H1 (cell line): ENCODE results near the gene SPOCD1. TPM values are rescaled to one million over a fixed set of nuclear protein-coding genes. Genes with fewer than 3 reads are reported as not detected.
A peak's percentile ranks its signal among the peaks of the same experiment; 100 is the strongest.

Source experiments
- CTCF ChIA-PET: fragments of 300-600 bp; sonication (Branson Sonifier 250); formaldehyde crosslinking; loops from one replicate; lab custom pipeline; 2021; ENCODE audit not compliant: partially characterized antibody; lab: Charles Lee
- POLR2A ChIA-PET: fragments of 300-600 bp; sonication (Branson Sonifier 250); formaldehyde crosslinking; loops from one replicate; lab custom pipeline; 2021; ENCODE audit warnings: inconsistent platforms; ENCODE audit not compliant: partially characterized antibody; lab: Charles Lee
- DNase-seq, 2 experiments: peaks; one replicate each; pipeline versions ENCODE4 v3.0.0 to v3.0.0-alpha.2; 2010 to 2022; ENCODE audit warnings: low spot score in 2 of 2, low read depth in 1 of 2, mixed read lengths in 1 of 2
- FAIRE-seq: peaks from 2 replicates; lab custom pipeline; 2011; peaks lifted over from hg19 to GRCh38; lab: Jason Lieb, UNC
- H2AFZ ChIP-seq: 2 replicates; pipeline ENCODE4 v1.8.1; 2012; ENCODE audit warnings: low read length, inconsistent platforms
- H2AK5ac ChIP-seq: 2 replicates; pipeline ENCODE4 v1.6.1; 2013; ENCODE audit warnings: low read depth, low read length
- H2BK120ac ChIP-seq: replicated peaks from 2 replicates; pipeline ENCODE3; 2013; ENCODE audit warnings: low read depth, low read length, inconsistent platforms
- H2BK12ac ChIP-seq: 2 replicates; pipeline ENCODE4 v1.6.1; 2013; ENCODE audit warnings: low read depth, low read length
- H2BK15ac ChIP-seq: 2 replicates; pipeline ENCODE4 v1.6.1; 2013; ENCODE audit warnings: low read length
- H2BK20ac ChIP-seq: 2 replicates; pipeline ENCODE4 v1.6.1; 2013; ENCODE audit warnings: low read length
- H2BK5ac ChIP-seq: 2 replicates; pipeline ENCODE4 v1.6.1; 2013; ENCODE audit warnings: low read depth, low read length
- H3K14ac ChIP-seq: 2 replicates; pipeline ENCODE4 v1.6.1; 2013; ENCODE audit warnings: inconsistent platforms; ENCODE audit not compliant: insufficient read length
- H3K18ac ChIP-seq: 2 replicates; pipeline ENCODE4 v1.6.1; 2013; ENCODE audit warnings: low read length; ENCODE audit errors: extremely low read depth
- H3K23ac ChIP-seq: 2 replicates; pipeline ENCODE4 v1.6.1; 2013; ENCODE audit warnings: inconsistent platforms; ENCODE audit not compliant: insufficient read length
- H3K23me2 ChIP-seq: 2 replicates; pipeline ENCODE4 v1.6.1; 2013; ENCODE audit warnings: low read depth, low read length
- H3K27ac ChIP-seq: 2 replicates; pipeline ENCODE4 v1.6.1; 2011; ENCODE audit warnings: low read depth, low read length, inconsistent platforms
- H3K27me3 ChIP-seq, 4 experiments: replicated peaks in 1 of 4; 1 replicate in 1 of 4; 2 replicates in 3 of 4; pipeline versions ENCODE4 v1.6.1 to v1.8.1; 2011 to 2013; ENCODE audit warnings: low read length in 3 of 4, mild to moderate bottlenecking in 3 of 4, inconsistent platforms in 2 of 4, mixed read lengths in 2 of 4, moderate library complexity in 1 of 4; ENCODE audit not compliant: control insufficient read depth in 3 of 4, insufficient read depth in 3 of 4; ENCODE audit errors: extremely low read depth in 1 of 4
- H3K36me3 ChIP-seq, 4 experiments: 2 replicates each; pipeline versions ENCODE4 v1.6.1 to v1.8.1; 2011 to 2013; ENCODE audit warnings: mild to moderate bottlenecking in 4 of 4, low read length in 3 of 4, moderate library complexity in 2 of 4, control low read depth in 1 of 4, inconsistent platforms in 1 of 4; ENCODE audit not compliant: insufficient read depth in 4 of 4, control insufficient read depth in 2 of 4
- H3K4ac ChIP-seq: replicated peaks from 2 replicates; pipeline ENCODE3; 2013; ENCODE audit warnings: low read length, low read depth, mixed read lengths, inconsistent platforms; ENCODE audit not compliant: insufficient read length
- H3K4me1 ChIP-seq, 4 experiments: replicated peaks in 1 of 4; 1 replicate in 1 of 4; 2 replicates in 3 of 4; pipeline versions ENCODE4 v1.6.1 to v1.8.1; 2011 to 2013; ENCODE audit warnings: low read length in 3 of 4, inconsistent platforms in 2 of 4, mixed read lengths in 1 of 4; ENCODE audit not compliant: insufficient read depth in 4 of 4, control insufficient read depth in 3 of 4
- H3K4me2 ChIP-seq, 2 experiments: 2 replicates each; pipeline versions ENCODE4 v1.6.1 to v1.8.1; 2011 to 2013; ENCODE audit warnings: low read depth in 2 of 2, low read length in 2 of 2, control low read depth in 1 of 2, inconsistent platforms in 1 of 2, mild to moderate bottlenecking in 1 of 2; ENCODE audit not compliant: insufficient read depth in 1 of 2
- H3K4me3 ChIP-seq, 4 experiments: fragments of 200-600, 300-600 bp in 1 of 4; sonication (generic), shearing (Covaris generic), sonication (Bioruptor Twin) in 1 of 4; 2 replicates each; pipeline versions ENCODE4 v1.5.1 to v1.8.1; 2011 to 2016; ENCODE audit warnings: low read length in 4 of 4, low read depth in 3 of 4, control low read depth in 2 of 4, inconsistent platforms in 2 of 4, mild to moderate bottlenecking in 2 of 4, mixed read lengths in 1 of 4, moderate library complexity in 1 of 4; ENCODE audit not compliant: insufficient read depth in 2 of 4; ENCODE audit errors: extremely low read depth in 1 of 4
- H3K56ac ChIP-seq: replicated peaks from 2 replicates; pipeline ENCODE3; 2013; ENCODE audit warnings: low read depth, mild to moderate bottlenecking, mixed read lengths, low read length, inconsistent platforms; ENCODE audit not compliant: insufficient read length
- H3K79me1 ChIP-seq: 2 replicates; pipeline ENCODE4 v1.6.1; 2013; ENCODE audit warnings: low read depth, low read length, control low read depth
- H3K79me2 ChIP-seq, 2 experiments: 2 replicates each; pipeline versions ENCODE4 v1.6.1 to v1.8.1; 2012 to 2013; ENCODE audit warnings: low read length in 2 of 2, mild to moderate bottlenecking in 2 of 2, inconsistent platforms in 1 of 2; ENCODE audit not compliant: insufficient read depth in 2 of 2, control insufficient read depth in 1 of 2
- H3K9ac ChIP-seq, 4 experiments: replicated peaks in 1 of 4; 1 replicate in 1 of 4; 2 replicates in 3 of 4; pipeline versions ENCODE4 v1.6.1 to v1.8.1; 2011 to 2013; ENCODE audit warnings: low read depth in 3 of 4, low read length in 3 of 4, control low read depth in 2 of 4, mild to moderate bottlenecking in 2 of 4, moderate library complexity in 2 of 4, inconsistent platforms in 1 of 4; ENCODE audit errors: extremely low read depth in 1 of 4
- H3K9me3 ChIP-seq, 2 experiments: 2 replicates each; pipeline versions ENCODE4 v1.6.1 to v1.8.1; 2012 to 2013; ENCODE audit warnings: mild to moderate bottlenecking in 2 of 2, moderate library complexity in 2 of 2, control low read depth in 1 of 2, inconsistent platforms in 1 of 2, low read depth in 1 of 2, low read length in 1 of 2, mixed read lengths in 1 of 2; ENCODE audit not compliant: insufficient read depth in 2 of 2
- H4K20me1 ChIP-seq, 2 experiments: replicated peaks in 1 of 2; 2 replicates each; pipeline versions ENCODE3 to v1.8.1; 2011 to 2013; ENCODE audit warnings: inconsistent platforms in 2 of 2, low read length in 2 of 2, mild to moderate bottlenecking in 1 of 2; ENCODE audit not compliant: insufficient read depth in 2 of 2, control insufficient read depth in 1 of 2
- H4K5ac ChIP-seq: 2 replicates; pipeline ENCODE4 v1.6.1; 2013; ENCODE audit warnings: low read length, low read depth, mixed read lengths, inconsistent platforms; ENCODE audit not compliant: insufficient read length
- H4K8ac ChIP-seq: 2 replicates; pipeline ENCODE4 v1.8.0; 2013; ENCODE audit warnings: mild to moderate bottlenecking, moderate library complexity, low read length, inconsistent platforms; ENCODE audit not compliant: insufficient read depth; ENCODE audit errors: extremely low read depth
- H4K91ac ChIP-seq: replicated peaks from 2 replicates; pipeline ENCODE3; 2013; ENCODE audit warnings: low read length, mixed read lengths, inconsistent platforms; ENCODE audit not compliant: insufficient read length
- CREB1 ChIP-seq: IDR thresholded peaks from 2 replicates; pipeline ENCODE4 v1.6.1; 2012; ENCODE audit warnings: inconsistent platforms
- WGBS, 2 experiments: shearing (Covaris generic) in 1 of 2; methylation state at CpG; one replicate each; pipeline versions ENCODE4 v1.1.6 to v1.1.7; 2013 to 2015; ENCODE audit warnings: low lambda C conversion rate in 2 of 2, mixed read lengths in 2 of 2, inconsistent platforms in 1 of 2, low coverage in 1 of 2, missing lambda C conversion rate in 1 of 2; ENCODE audit not compliant: insufficient replicate concordance in 2 of 2, insufficient coverage in 1 of 2, insufficient read length in 1 of 2; ENCODE audit errors: extremely low coverage in 1 of 2, missing lambda C conversion rate in 1 of 2; 5-methylcytosine and 5-hydroxymethylcytosine counted together
- polyA plus RNA-seq, 7 experiments: library from polyadenylated mRNA; depleted of rRNA in 3 of 7; stranded (reverse) in 5 of 7; unstranded in 2 of 7; fragments of >200 nt in 5 of 7; fragments of 200-250 nt in 2 of 7; gene quantifications; 1 replicate in 5 of 7; 2 replicates in 1 of 7; 4 replicates in 1 of 7; pipeline versions ENCODE4 v1.2.1 to v1.2.3, GENCODE V29; 2011 to 2013; ENCODE audit warnings: missing spikeins in 2 of 7, mixed read lengths in 2 of 7
- total RNA-seq: library from RNA; stranded (reverse); fragmentation: NEBNext Ultra II Directional; extraction: Animal tissue kit (Norgen Biotek cat#: 25700); gene quantifications from 2 replicates; pipeline ENCODE4 v1.2.1, GENCODE V29; 2021

Gene SPOCD1
- total and polyA plus RNA-seq, 2 of the 8 experiments (the other 6 are each of a cell fraction or from before 2014, with no cell fraction given), result 1.8 to 2.9 TPM

- Histone ChIP-seq H3K23ac (no peak overlapping the region), H3K4me3 (no peak overlapping the region), H3K27ac (no peak overlapping the region), H4K5ac (no peak overlapping the region), H2AFZ (no peak overlapping the region), H2BK12ac (no peak overlapping the region), H3K18ac (no peak overlapping the region), H3K56ac (no peak overlapping the region), H2AK5ac (no peak overlapping the region), H4K91ac (no peak overlapping the region), H4K20me1 (no peaks in the 10 kb centered on the region), H3K4ac (no peak overlapping the region), H2BK15ac (no peak overlapping the region), H3K14ac (no peak overlapping the region), H4K8ac (peak overlapping the region; percentile 86), H2BK5ac (no peak overlapping the region), H3K23me2 (no peaks in the 10 kb centered on the region; the same call in 1 of the 2 replicates), H3K79me1 (no peaks in the 10 kb centered on the region), H3K36me3 (no peaks in the 10 kb centered on the region), H3K79me2 (no peaks in the 10 kb centered on the region), H3K9me3 (no peaks in the 10 kb centered on the region), H3K4me2 (peak overlapping the region in 1 of 2 experiments; percentile 68; a peak in 1 of 4 replicates), H2BK120ac (no peak overlapping the region), H3K27me3 (no peaks in the 10 kb centered on the region; a peak in 1 of 7 replicates), H2BK20ac (0 out of 2 replicates have a peak overlapping the region, but pooled peaks have one; percentile 48), H3K9ac (no peak overlapping the region), H3K4me1 (peaks cover 0 to 2% (median 0%) of the 10 kb centered on the region in 4 experiments; a peak in 1 of 7 replicates)
- no peak for FAIRE-seq
- ChIA-PET POLR2A (interaction anchor here (0.5 to 1.2 kb wide), 8 partner anchors 17 to 422 kb away, joined by 3 to 4 read pairs (median 3); partner anchors contain the start of gene KHDRBS1), CTCF (interaction anchor here (0.6 to 4.7 kb wide), 19 partner anchors 15 to 194 kb away, joined by 3 to 26 read pairs (median 3); no protein-coding TSS in a partner anchor)
- DNase-seq, result no peak
- 85% methylated on average over 8 of the region's 10 CpGs; no CpG with 5 or more reads in 1 of the 2 experiments for WGBS, 2 experiments
- no peak for TF ChIP-seq CREB1
Measured at GRCh38 chr1:31814631-31815306, 1.1 kb downstream of the SPOCD1 start.
